OCI-LY1 (cell line): ENCODE data around the gene LUZP1.

Experiments
- EZH2 ChIP-seq: fragments of 200-600 bp; sonication (generic), shearing (Covaris generic); IDR thresholded peaks from 2 replicates; pipeline ENCODE4 v1.8.0; 2017; ENCODE audit warnings: borderline replicate concordance, mixed run types, mild to moderate bottlenecking, antibody characterized with exemption, low read length, moderate library complexity, mixed read lengths
- TF ChIP-seq, protein P1 (sequence below): fragments of 200-600 bp; sonication (generic), shearing (Covaris generic); IDR thresholded peaks from 2 replicates; pipeline ENCODE4 v1.5.1; 2017; ENCODE audit warnings: mild to moderate bottlenecking, antibody characterized with exemption, low read length, moderate library complexity, mixed read lengths

DNA sequence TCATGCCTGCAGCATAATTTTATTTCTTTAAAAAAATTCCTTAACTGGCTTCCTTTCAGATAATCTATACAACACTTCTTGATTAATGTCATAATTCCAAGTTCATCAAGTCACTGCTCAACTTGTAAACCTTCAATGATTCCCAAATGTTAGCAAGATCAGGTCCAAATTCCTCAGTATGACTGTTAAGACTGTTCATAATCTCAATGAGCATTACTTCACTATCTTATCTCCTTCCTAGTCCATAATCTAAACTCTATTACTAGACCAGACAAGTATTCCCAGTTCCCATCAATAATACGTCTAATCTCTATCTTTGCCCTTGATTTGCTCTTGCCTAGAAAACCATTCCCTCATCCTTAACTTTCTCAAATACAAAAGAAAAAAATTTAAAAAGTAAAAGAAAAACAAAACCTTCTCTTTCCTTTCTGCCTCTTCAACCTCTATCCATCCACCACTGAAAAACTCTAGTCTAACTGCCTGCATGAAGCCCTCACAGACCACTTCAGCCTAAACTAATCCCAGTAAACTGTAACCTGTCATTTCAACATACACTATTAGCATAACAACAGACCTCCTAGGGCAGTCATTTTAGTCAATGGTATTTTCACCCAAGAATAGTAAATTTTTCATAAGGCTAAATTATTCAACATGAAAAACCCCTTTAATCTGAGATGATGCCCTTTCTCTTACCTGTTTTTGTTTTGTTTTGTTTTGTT, 15.5 kb downstream of the LUZP1 start:
- TF ChIP-seq, protein P1, sequence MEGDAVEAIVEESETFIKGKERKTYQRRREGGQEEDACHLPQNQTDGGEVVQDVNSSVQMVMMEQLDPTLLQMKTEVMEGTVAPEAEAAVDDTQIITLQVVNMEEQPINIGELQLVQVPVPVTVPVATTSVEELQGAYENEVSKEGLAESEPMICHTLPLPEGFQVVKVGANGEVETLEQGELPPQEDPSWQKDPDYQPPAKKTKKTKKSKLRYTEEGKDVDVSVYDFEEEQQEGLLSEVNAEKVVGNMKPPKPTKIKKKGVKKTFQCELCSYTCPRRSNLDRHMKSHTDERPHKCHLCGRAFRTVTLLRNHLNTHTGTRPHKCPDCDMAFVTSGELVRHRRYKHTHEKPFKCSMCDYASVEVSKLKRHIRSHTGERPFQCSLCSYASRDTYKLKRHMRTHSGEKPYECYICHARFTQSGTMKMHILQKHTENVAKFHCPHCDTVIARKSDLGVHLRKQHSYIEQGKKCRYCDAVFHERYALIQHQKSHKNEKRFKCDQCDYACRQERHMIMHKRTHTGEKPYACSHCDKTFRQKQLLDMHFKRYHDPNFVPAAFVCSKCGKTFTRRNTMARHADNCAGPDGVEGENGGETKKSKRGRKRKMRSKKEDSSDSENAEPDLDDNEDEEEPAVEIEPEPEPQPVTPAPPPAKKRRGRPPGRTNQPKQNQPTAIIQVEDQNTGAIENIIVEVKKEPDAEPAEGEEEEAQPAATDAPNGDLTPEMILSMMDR = no peak
- no peak for TF ChIP-seq EZH2
